Erythroblast (primary cell): Measurements from ENCODE around the gene LEO1.

ENCODE experiments used
- GATA1 ChIP-seq: IDR thresholded peaks from 2 replicates; pipeline ENCODE4 v1.6.1; 2011; ENCODE audit warnings: low read depth, mild to moderate bottlenecking, control low read depth, low read length, moderate library complexity
- POLR2A ChIP-seq: IDR thresholded peaks from 2 replicates; pipeline ENCODE4 v1.6.1; 2011; ENCODE audit warnings: mild to moderate bottlenecking, low read length

- TF ChIP-seq POLR2A = no peak
- no peak for TF ChIP-seq GATA1
Measured at GRCh38 chr15:52008698-52009434, 37.3 kb upstream of the LEO1 start.
